Keratinocyte (primary cell): Measurements from ENCODE around the gene HLA-DMA.

Experiments
- CTCF ChIP-seq, 3 experiments: IDR thresholded peaks in 1 of 3; conservative IDR thresholded peaks in 1 of 3; optimal IDR thresholded peaks in 1 of 3; 2 replicates in 2 of 3; 3 replicates in 1 of 3; pipeline versions ENCODE3 to v1.5.1; 2011; ENCODE audit warnings: low read length in 3 of 3, mild to moderate bottlenecking in 3 of 3, moderate library complexity in 2 of 3, control low read depth in 1 of 3, inconsistent platforms in 1 of 3; ENCODE audit not compliant: insufficient read depth in 2 of 3; ENCODE audit errors: extremely low read depth in 1 of 3
- EZH2 ChIP-seq: IDR thresholded peaks from one replicate; pipeline ENCODE4 v1.6.1; 2012; ENCODE audit warnings: inconsistent platforms, mild to moderate bottlenecking, low read length, moderate library complexity

DNA sequence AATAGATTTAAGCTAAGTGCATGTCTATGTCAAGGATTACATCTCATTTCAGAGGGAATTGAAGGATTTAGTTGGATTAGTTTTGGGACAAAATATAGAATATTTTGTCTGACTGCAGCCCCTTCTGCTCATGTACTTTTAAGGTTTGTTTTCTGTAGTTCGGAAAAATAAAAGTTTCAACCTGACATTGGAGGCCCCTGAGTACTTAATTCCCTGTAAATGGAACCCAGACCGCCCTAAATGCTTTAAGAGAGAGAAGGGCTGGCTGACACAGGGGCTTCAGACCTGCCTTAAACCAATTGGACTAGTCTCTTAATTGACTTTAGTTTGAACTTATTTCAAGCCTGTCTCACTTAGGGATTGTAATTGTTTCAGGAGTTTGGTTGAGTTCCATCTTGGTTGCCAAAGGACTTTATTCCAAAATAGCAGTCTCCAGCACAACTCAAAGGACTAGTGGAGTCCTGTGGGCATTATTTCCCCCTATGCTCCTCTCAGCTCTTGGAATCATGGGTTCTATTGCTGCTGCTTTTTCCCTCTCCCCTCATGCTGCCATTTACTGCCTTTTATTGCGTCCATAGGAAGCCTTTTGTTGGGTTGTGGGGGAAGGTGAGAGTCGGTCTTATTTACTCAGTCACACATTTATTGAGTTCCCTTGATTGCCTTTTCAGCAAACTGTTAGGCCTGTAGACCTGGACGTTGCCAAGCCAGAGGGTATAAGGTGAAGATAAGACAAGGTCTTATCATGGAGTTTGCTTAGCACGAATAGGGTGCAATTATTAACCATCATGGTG lies 30.0 kb upstream of the HLA-DMA start:
- TF ChIP-seq CTCF (optimal IDR thresholded peaks at IDR 0.05 in 1 of 3, IDR thresholded peaks at IDR 0.05 in 1 of 3, conservative IDR thresholded peaks at IDR 0.05 in 1 of 3; ENCODE audit: extremely low read depth in 1 of 3, insufficient read depth in 2 of 3, low read length in 3 of 3) (no peak), EZH2 (no peak)
